Activated B cell treated with CpG ODN at 0.5 μM for 24 hours (primary cell): ENCODE data around the gene LOXL1. TPM values are rescaled to one million over a fixed set of nuclear protein-coding genes. Genes with fewer than 3 reads are reported as not detected.

Source experiments
- ATAC-seq: fragments of 200-7000 bp; cut with Tn5 transposase; one replicate; pipeline ENCODE4 v1.10.0; 2021; ENCODE audit warnings: low read depth, mild to moderate bottlenecking, moderate library complexity
- CTCF ChIA-PET: fragments of 350-600 bp; sonication (Branson Sonifier 250); formaldehyde crosslinking; loops from one replicate; lab custom pipeline; 2021; ENCODE audit warnings: antibody characterized with exemption; lab: Charles Lee
- POLR2A ChIA-PET: fragments of 350-600 bp; sonication (Branson Sonifier 250); formaldehyde crosslinking; loops from one replicate; lab custom pipeline; 2021; ENCODE audit warnings: antibody characterized with exemption; lab: Charles Lee
- DNase-seq: peaks from one replicate; pipeline ENCODE4 v3.0.0; 2022
- H3K27ac Mint-ChIP-seq: one replicate; pipeline ENCODE4 v1.8.0; 2020; ENCODE audit warnings: mixed read lengths
- H3K27me3 Mint-ChIP-seq: one replicate; pipeline ENCODE4 v1.8.0; 2021; ENCODE audit warnings: mixed read lengths
- H3K36me3 Mint-ChIP-seq: one replicate; pipeline ENCODE4 v1.8.0; 2021; ENCODE audit warnings: low read depth, mixed read lengths
- H3K4me1 Mint-ChIP-seq: one replicate; pipeline ENCODE4 v1.8.0; 2021; ENCODE audit warnings: mixed read lengths
- H3K4me3 Mint-ChIP-seq: one replicate; pipeline ENCODE4 v1.8.0; 2020; ENCODE audit warnings: mild to moderate bottlenecking, mixed read lengths
- H3K9me3 Mint-ChIP-seq: one replicate; pipeline ENCODE4 v1.8.0; 2020; ENCODE audit warnings: mixed read lengths
- CTCF ChIP-seq: fragments of 200-600 bp; IDR thresholded peaks from one replicate; pipeline ENCODE4 v1.8.0; 2022; ENCODE audit warnings: antibody characterized with exemption, mild to moderate bottlenecking
- intact Hi-C: fragments of 100-400 bp; cut with micrococcal nuclease; formaldehyde crosslinking; loops from one replicate; pipeline ENCODE4 v1.15.1; 2024
- total RNA-seq: library from RNA; stranded (reverse); gene quantifications from 2 replicates; pipeline ENCODE4 v1.2.3, GENCODE V29; 2022

LOXL1 gene
- total RNA-seq, 1 donor from 2014 or later: 1.1 TPM

GRCh38 chr15:73930790-73931281 is 4.6 kb downstream of the LOXL1 start:
- H3K36me3 Mint-ChIP-seq: no peaks in the 10 kb centered on the region
- ATAC-seq (no peak), DNase-seq (no peak)
- CTCF ChIA-PET: no interaction called here
- TF ChIP-seq CTCF: no peak
- peaks cover 30% of the 10 kb centered on the region for H3K27me3 Mint-ChIP-seq
- no peak overlapping the region for H3K27ac Mint-ChIP-seq
- intact Hi-C loops: no loop called here
- POLR2A ChIA-PET: no interaction called here
- H3K9me3 Mint-ChIP-seq: no peaks in the 10 kb centered on the region
- peaks cover 6% of the 10 kb centered on the region for H3K4me1 Mint-ChIP-seq
- no peak overlapping the region for H3K4me3 Mint-ChIP-seq

- DNase-seq: no peak
- Mint-ChIP-seq H3K4me3 (no peak overlapping the region), H3K4me1 (peaks cover 5% of the 10 kb centered on the region), H3K27me3 (peaks cover 30% of the 10 kb centered on the region), H3K27ac (no peak overlapping the region), H3K36me3 (no peaks in the 10 kb centered on the region), H3K9me3 (no peaks in the 10 kb centered on the region)
- no peak for ATAC-seq
- TF ChIP-seq CTCF: no peak
- ChIA-PET CTCF (interaction anchor here (1.5 kb wide), 1 partner anchor 10 kb away, joined by 3 read pairs; no protein-coding TSS in a partner anchor), POLR2A (no interaction called here)
- intact Hi-C loops: no loop called here
Measured at GRCh38 chr15:73931441-73931840, 5.2 kb downstream of the LOXL1 start.

- Mint-ChIP-seq H3K27ac (no peak overlapping the region), H3K4me3 (no peak overlapping the region), H3K4me1 (peaks cover 5% of the 10 kb centered on the region), H3K9me3 (no peaks in the 10 kb centered on the region), H3K27me3 (peaks cover 30% of the 10 kb centered on the region), H3K36me3 (no peaks in the 10 kb centered on the region)
- CTCF ChIA-PET: interaction anchor here (1.5 kb wide), 1 partner anchor 11 kb away, joined by 3 read pairs; no protein-coding TSS in a partner anchor
- ATAC-seq (no peak), DNase-seq (no peak)
- no peak for TF ChIP-seq CTCF
- intact Hi-C loops: no loop called here
- POLR2A ChIA-PET: no interaction called here
Measured at GRCh38 chr15:73932381-73933191, 6.3 kb downstream of the LOXL1 start.

GRCh38 chr15:73934281-73934680 is 8.0 kb downstream of the LOXL1 start:
- no peak for DNase-seq
- H3K36me3 Mint-ChIP-seq: no peaks in the 10 kb centered on the region
- H3K4me3 Mint-ChIP-seq: no peak overlapping the region
- H3K4me1 Mint-ChIP-seq: no peaks in the 10 kb centered on the region
- H3K9me3 Mint-ChIP-seq: no peaks in the 10 kb centered on the region
- H3K27ac Mint-ChIP-seq: no peak overlapping the region
- CTCF ChIA-PET: no interaction called here
- POLR2A ChIA-PET: no interaction called here
- intact Hi-C loops: no loop called here
- ATAC-seq: no peak
- H3K27me3 Mint-ChIP-seq: peaks cover 22% of the 10 kb centered on the region
- no peak for TF ChIP-seq CTCF

GRCh38 chr15:73935547-73935946 is 9.3 kb downstream of the LOXL1 start:
- TF ChIP-seq CTCF: no peak
- ChIA-PET POLR2A (no interaction called here), CTCF (interaction anchor here (0.9 kb wide), 1 partner anchor 14 kb away, joined by 3 read pairs; no protein-coding TSS in a partner anchor)
- H3K4me1 Mint-ChIP-seq: no peaks in the 10 kb centered on the region
- H3K4me3 Mint-ChIP-seq: no peak overlapping the region
- intact Hi-C loops: no loop called here
- peaks cover 16% of the 10 kb centered on the region for H3K27me3 Mint-ChIP-seq
- H3K9me3 Mint-ChIP-seq: no peaks in the 10 kb centered on the region
- no peak for ATAC-seq
- H3K27ac Mint-ChIP-seq: no peak overlapping the region
- no peaks in the 10 kb centered on the region for H3K36me3 Mint-ChIP-seq
- no peak for DNase-seq
